Kidney capillary endothelial cell (primary cell): Measurements from ENCODE around the gene MYZAP.

ENCODE experiments used
- DNase-seq: peaks from one replicate; pipeline ENCODE4 v3.0.0-alpha.2; 2018; ENCODE audit warnings: low spot score

The MYZAP gene

GRCh38 chr15:57591822-57592367 is at the start of gene MYZAP:
Gene MYZAP, plus strand, starts transcription at chr15:57591904. Its CDS starts 131 bp downstream, at chr15:57592035.
- DNase-seq, result peak; percentile 24

DNA sequence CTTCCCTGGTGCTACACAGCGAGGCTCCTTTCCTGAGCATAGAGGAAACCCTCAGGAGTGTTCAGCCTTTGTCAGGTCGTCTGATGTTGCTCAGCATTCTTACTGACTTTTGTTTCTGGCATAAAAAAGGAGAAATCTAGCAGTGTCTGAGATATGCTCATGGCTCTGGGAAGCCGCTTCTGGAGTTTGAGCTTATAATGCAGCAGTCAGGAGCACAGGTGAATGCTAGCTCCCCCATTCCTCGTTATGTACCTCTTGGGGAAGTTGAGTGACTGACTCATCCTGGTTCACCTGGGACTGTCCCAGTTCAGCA is 49.2 kb upstream of the MYZAP start:
- DNase-seq, result no peak

- DNase-seq, result no peak
Observed at GRCh38 chr15:57544848-57545480, 46.7 kb upstream of the MYZAP start.

DNA sequence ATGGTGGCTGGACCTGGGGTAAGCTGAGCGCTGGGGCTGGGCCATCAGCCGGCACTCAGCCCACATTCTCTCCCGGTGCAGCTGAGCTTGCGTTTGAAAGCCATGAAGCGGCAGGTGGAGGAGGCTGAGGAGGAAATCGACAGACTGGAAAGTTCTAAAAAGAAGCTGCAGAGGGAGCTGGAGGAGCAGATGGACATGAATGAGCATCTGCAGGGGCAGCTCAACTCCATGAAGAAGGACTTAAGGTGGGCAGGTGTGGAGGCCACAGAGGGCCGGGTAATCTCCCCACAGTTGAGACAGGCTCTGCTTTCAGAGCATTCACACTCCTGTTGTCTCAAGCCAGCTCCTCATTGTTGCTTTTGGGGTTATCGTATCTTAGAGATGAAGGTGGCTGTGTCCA is 45.7 kb upstream of the MYZAP start:
- DNase-seq, result no peak

- no peak for DNase-seq
Observed at GRCh38 chr15:57547243-57547755, 44.4 kb upstream of the MYZAP start.

DNA sequence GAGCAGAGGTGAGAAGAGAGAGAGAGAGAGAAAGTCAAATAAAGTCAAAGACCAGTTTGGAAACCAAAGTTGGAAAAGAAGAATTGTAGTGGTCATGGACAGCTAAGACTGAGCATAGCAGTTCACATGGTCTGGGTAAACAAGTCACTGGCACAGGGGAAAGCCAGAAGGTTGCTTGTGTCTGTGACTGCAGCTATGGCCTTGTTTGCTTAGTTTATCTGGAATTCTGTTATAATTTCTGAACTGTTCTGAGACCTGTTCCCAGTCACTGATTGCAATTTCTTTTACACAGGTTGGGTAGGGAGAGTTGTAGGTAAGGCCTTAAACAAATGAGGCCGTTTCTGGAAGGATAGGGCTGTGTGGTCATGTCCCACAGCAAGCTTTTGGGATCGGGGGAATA is 43.4 kb upstream of the MYZAP start:
- DNase-seq, result no peak

- DNase-seq, result no peak
Observed at GRCh38 chr15:57548835-57549234, 42.9 kb upstream of the MYZAP start.

- DNase-seq, result no peak
Observed at GRCh38 chr15:57549935-57550334, 41.8 kb upstream of the MYZAP start.

GRCh38 chr15:57550640-57551039 is 41.1 kb upstream of the MYZAP start:
- no peak for DNase-seq

DNA sequence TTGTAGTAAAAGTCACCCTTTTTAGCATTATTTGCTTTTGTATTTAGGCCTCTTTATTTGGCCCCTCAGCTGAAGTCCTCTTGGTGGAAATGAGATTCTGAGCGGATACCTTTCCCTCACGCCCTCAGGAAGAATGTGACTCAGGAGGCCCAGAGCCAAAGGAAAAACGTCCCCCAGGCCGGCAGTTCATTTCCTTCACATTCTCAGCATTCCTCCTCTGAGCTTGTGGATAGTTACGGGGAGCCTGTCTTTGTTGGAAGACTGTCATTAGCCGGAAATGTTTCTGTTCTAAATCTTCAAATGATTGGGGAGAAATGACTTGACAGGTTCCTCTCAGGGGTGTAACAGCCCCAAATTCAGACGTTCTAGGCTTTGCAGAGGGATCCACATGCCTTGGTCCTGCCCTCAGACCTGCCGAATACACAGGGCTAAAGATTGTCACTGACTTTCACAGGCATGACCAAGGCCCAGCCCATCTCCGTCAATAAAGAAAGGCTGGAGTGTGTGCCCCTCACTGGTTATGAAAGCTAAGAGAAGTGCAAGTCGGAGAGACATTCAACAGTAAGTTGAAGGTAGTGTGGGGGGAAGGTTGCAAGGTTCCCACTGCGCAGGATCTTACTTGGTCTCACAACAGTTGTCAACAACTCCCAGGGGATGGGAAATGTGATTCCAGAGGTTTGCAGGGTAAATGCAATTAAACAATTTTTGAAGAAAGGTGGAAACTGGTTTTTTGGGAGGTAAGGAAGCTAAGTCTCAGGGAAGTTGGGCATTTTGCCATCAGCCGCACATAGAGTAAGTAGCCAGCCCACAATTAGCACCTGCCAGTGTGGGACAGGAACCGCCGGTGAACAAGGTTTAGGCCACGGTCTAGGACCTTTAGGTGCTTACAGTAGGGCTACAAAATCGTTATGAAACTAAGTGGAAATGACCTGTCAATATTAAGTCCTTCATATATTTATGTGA is 39.7 kb upstream of the MYZAP start:
- peak; percentile 96 for DNase-seq

- DNase-seq, result no peak
Observed at GRCh38 chr15:57552678-57553334, 38.9 kb upstream of the MYZAP start.

GRCh38 chr15:57553526-57553925 is 38.2 kb upstream of the MYZAP start:
- no peak for DNase-seq

DNA sequence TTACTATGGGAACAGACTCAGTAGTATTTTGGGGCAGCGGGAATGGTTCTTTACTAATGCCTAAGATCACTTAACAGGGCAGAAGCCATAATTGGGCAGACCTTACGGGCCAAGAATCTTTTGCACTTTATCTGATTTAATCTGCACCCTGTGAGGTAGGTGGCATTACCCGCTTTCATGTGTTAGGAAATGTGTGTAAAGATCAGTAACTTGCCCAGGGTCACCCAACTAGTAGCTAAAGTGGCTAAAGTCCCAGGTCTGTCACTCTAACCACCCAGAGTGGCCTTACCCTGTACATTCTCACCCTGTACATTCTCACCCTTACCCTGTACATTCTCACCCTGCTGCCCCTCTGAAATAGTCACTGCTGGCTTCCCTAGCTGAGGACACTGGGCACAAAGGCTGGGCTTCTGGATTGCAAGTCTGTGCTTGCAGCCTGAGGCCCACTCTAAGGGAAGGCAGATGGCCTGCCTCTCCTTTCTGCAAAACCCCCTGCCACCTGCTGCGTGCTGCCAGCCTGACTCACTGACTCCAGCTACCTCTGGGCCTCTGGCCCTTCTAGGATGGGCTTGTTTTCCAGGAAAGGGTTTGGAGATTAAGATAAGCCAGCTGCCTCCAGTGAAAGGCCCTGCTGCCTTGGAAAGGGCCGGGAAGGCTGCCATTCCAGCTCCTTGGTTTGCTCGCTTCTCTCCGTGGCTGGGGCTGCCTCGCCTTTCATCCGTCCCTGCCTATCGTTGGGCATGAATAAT is 37.5 kb upstream of the MYZAP start:
- no peak for DNase-seq

DNA sequence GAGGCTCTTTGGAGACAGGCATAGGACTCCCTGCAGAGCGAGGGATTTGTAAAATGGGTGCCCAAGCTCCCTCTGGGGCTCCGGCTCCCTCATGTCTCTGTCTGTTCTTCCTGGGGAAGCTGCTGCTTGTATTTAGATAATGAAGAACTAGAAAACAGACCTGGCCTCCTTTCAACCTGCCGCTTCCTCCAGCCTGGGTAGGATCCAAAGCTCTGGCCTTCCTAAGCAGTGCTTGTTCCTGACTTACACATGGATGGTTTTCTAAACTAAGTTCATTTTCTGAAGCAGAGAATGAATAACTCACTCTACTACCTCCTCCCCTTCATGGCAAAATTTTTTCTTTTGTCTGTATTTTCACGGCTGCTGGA is 36.9 kb upstream of the MYZAP start:
- DNase-seq, result no peak

- no peak for DNase-seq
Observed at GRCh38 chr15:57555270-57555669, 36.4 kb upstream of the MYZAP start.

GRCh38 chr15:57556040-57556439 is 35.7 kb upstream of the MYZAP start:
- no peak for DNase-seq

DNA sequence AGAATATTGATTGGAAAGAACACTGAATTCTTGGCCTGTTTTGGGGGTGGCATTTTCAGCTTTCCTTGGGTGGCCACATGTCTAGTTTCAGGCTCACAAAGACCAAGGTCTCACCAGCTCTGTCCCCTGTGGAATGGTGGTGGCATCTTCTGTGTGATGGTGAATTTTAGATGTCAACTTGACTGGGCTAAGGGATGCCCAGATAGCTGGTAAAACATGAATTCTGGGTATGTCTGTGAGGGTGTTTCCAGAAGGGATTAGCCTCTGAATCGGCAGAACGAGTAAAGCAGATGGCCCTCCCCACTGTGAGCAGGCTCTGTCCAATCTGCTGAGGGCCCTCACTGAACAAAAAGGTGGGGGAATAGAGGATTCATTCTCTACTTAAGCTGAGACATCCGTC is 34.4 kb upstream of the MYZAP start:
- no peak for DNase-seq

DNA sequence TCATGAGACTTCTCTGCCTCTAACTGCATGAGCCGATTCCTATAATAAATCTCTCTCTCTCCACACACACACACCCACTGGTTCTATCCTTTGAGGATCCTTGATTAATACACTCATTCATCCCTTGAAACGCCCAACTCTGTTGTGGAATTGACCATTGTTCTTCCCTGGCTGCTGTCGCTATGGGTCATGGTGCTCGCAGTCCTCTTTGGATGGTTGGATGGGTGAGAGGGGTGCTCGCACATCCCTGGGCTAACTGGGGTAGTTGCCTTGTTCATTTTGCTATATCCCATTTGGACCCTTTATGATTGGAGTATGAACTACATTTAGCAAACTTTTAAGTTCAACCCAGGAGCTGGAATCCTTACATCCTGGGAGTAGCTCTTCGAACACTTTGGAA is 33.9 kb upstream of the MYZAP start:
- DNase-seq, result no peak

DNA sequence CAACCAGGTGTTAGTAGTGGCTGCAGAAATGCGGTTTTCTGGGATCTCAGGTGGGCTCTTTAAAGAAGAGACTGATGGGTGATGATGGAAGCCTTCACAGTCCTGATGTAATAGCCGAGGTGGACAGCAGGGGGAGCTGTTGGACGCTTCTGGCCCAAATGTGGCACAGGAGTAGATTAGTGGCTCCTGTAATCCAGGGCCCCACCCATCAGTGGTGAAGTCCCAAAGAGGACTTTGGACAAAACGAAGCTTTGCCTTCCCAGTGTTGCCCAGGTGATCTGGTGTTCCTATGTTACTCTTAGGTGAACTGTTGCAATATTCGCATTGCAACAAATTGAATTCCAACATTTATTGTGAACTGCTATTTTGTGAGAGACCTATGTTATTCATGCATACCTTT is 31.8 kb upstream of the MYZAP start:
- peak; percentile 64 for DNase-seq

GRCh38 chr15:57561041-57561711 is 30.5 kb upstream of the MYZAP start:
- DNase-seq, result peak; percentile 97

GRCh38 chr15:57562196-57562769 is 29.4 kb upstream of the MYZAP start:
- DNase-seq, result no peak
